GM13977 (cell line): ENCODE data around the gene MPHOSPH6.
"Not testable (repeated sequence)": the region's sequence is repeated elsewhere in the genome, so short reads cannot be mapped to it uniquely, and the experiment has no call there.

ENCODE experiments used
- DNase-seq: peaks from one replicate; pipeline ENCODE4 v3.0.0; 2012; ENCODE audit warnings: low spot score
- CTCF ChIP-seq: IDR thresholded peaks from 2 replicates; pipeline ENCODE4 v1.5.1; 2012; ENCODE audit warnings: mild to moderate bottlenecking, control low read depth; ENCODE audit not compliant: insufficient read depth; ENCODE audit errors: extremely low read depth, missing control alignments
- in situ Hi-C: fragments of 300-500 bp; cut with MboI; formaldehyde crosslinking; loops from one replicate; pipeline ENCODE4 v1.12.0; 2022; ENCODE audit warnings: low sequenced_read_pairs, low pct_unique_long_range_greater_than_20kb, mixed read lengths, inconsistent platforms; ENCODE audit not compliant: unreplicated experiment

The MPHOSPH6 gene

GRCh38 chr16:82169861-82170845 lies at the start of gene MPHOSPH6:
MPHOSPH6 (minus strand) TSS chr16:82170224; CDS start chr16:82170175, 49 bp downstream.
- no peak for TF ChIP-seq CTCF
- in situ Hi-C loops = no loop called here
- peak; percentile 95 for DNase-seq

- in situ Hi-C loops = no loop called here
Observed at GRCh38 chr16:82219298-82219697, 49.3 kb upstream of the MPHOSPH6 start.

GRCh38 chr16:82209314-82209713 lies 39.3 kb upstream of the MPHOSPH6 start:
- in situ Hi-C loops, DNase-seq: not testable (repeated sequence)

More at GRCh38 chr16:82219298-82219697, 49.3 kb upstream of the MPHOSPH6 start:
- no peak for DNase-seq
- no peak for TF ChIP-seq CTCF

- DNase-seq = no peak
- no peak for TF ChIP-seq CTCF
- in situ Hi-C loops = no loop called here
Observed at GRCh38 chr16:82203198-82203597, 33.2 kb upstream of the MPHOSPH6 start.

- in situ Hi-C loops = no loop called here
- DNase-seq = no peak
- TF ChIP-seq CTCF = no peak
Observed at GRCh38 chr16:82201926-82202325, 31.9 kb upstream of the MPHOSPH6 start.

GRCh38 chr16:82201351-82201750 lies 31.3 kb upstream of the MPHOSPH6 start:
- no peak for TF ChIP-seq CTCF
- in situ Hi-C loops = no loop called here
- DNase-seq = no peak

- DNase-seq = no peak
Observed at GRCh38 chr16:82199209-82199608, 29.2 kb upstream of the MPHOSPH6 start.

More at GRCh38 chr16:82199209-82199608, 29.2 kb upstream of the MPHOSPH6 start:
- in situ Hi-C loops = no loop called here
- TF ChIP-seq CTCF = no peak
